HepG2 (cell line): ENCODE results near the gene B3GNT9.

Experiments
- ATF2 ChIP-seq: sonication (generic); formaldehyde crosslinking; IDR thresholded peaks from 2 replicates; pipeline ENCODE4 v1.4.0; 2020; ENCODE audit warnings: missing genetic modification reagents
- ATF6 ChIP-seq: sonication (generic); formaldehyde crosslinking; conservative IDR thresholded peaks from 2 replicates; pipeline ENCODE4 v1.4.0; 2020; ENCODE audit warnings: missing genetic modification reagents
- FOXA1 ChIP-seq, 2 experiments: fragments of 450-650 bp in 1 of 2; sonication (generic) in 1 of 2; formaldehyde crosslinking in 1 of 2; IDR thresholded peaks; 2 replicates each; pipeline versions ENCODE4 v1.4.0 to v1.6.1; 2016 to 2020; ENCODE audit warnings: missing genetic modification reagents in 1 of 2
- GTF2F1 ChIP-seq: fragments of 150-350 bp; IDR thresholded peaks from 2 replicates; pipeline ENCODE4 v1.6.1; 2014; ENCODE audit warnings: low read length
- MAX ChIP-seq: IDR thresholded peaks from 2 replicates; pipeline ENCODE4 v1.6.1; 2012; ENCODE audit warnings: inconsistent platforms
- NCOA1 ChIP-seq: sonication (generic); formaldehyde crosslinking; IDR thresholded peaks from 2 replicates; pipeline ENCODE4 v1.9.0; 2021; ENCODE audit warnings: missing genetic modification reagents
- POLR2A ChIP-seq, 2 experiments: IDR thresholded peaks; 2 replicates each; pipeline ENCODE4 v1.6.1; 2011; ENCODE audit warnings: low read depth in 2 of 2, low read length in 2 of 2, mild to moderate bottlenecking in 1 of 2, moderate library complexity in 1 of 2; ENCODE audit not compliant: insufficient read depth in 1 of 2
- SMC3 ChIP-seq: IDR thresholded peaks from 2 replicates; pipeline ENCODE4 v1.6.1; 2011; ENCODE audit warnings: low read length, improper control_type of control experiment
- SP4 ChIP-seq: sonication (generic); formaldehyde crosslinking; IDR thresholded peaks from 2 replicates; pipeline ENCODE4 v1.8.1; 2023; ENCODE audit warnings: mild to moderate bottlenecking, missing genetic modification reagents
- THAP11 ChIP-seq: IDR thresholded peaks from 2 replicates; pipeline ENCODE4 v1.6.1; 2016; ENCODE audit warnings: missing biosample characterization, missing genetic modification reagents
- USF2 ChIP-seq, 2 experiments: sonication (generic) in 1 of 2; formaldehyde crosslinking in 1 of 2; IDR thresholded peaks; 2 replicates each; pipeline versions ENCODE4 v1.5.1 to v1.6.1; 2011 to 2020; ENCODE audit warnings: borderline replicate concordance in 1 of 2, low read depth in 1 of 2, low read length in 1 of 2, mild to moderate bottlenecking in 1 of 2, missing genetic modification reagents in 1 of 2, moderate library complexity in 1 of 2
- ZNF776 ChIP-seq: sonication (generic); formaldehyde crosslinking; IDR thresholded peaks from 2 replicates; pipeline ENCODE4 v1.4.0; 2020; ENCODE audit warnings: mild to moderate bottlenecking, missing genetic modification reagents

GRCh38 chr16:67183284-67183626 is 32.5 kb upstream of the B3GNT9 start:
- TF ChIP-seq MAX: no peak
- no peak for TF ChIP-seq ATF2 (CRISPR knock-in tag)
- no peak for TF ChIP-seq SP4 (CRISPR knock-in tag)
- no peak for TF ChIP-seq FOXA1 (IDR thresholded peaks at IDR 0.05)
- no peak for TF ChIP-seq FOXA1 (CRISPR knock-in tag; IDR thresholded peaks at IDR 0.05)
- no peak for TF ChIP-seq USF2 (IDR thresholded peaks at IDR 0.05; ENCODE audit: low read depth, low read length)
- no peak for TF ChIP-seq USF2 (CRISPR knock-in tag; IDR thresholded peaks at IDR 0.05; ENCODE audit: borderline replicate concordance)
- TF ChIP-seq POLR2A (IDR thresholded peaks at IDR 0.05; ENCODE audit: insufficient read depth in 1 of 2, low read depth in 2 of 2, low read length in 2 of 2): no peak
- TF ChIP-seq ZNF776: no peak
- TF ChIP-seq THAP11: no peak
- no peak for TF ChIP-seq ATF6 (CRISPR knock-in tag)
- TF ChIP-seq NCOA1 (CRISPR knock-in tag): no peak
- no peak for TF ChIP-seq GTF2F1
- TF ChIP-seq SMC3: no peak
